Gastroesophageal sphincter (tissue), 4 donors: ENCODE measurements around the gene ZSWIM6. TPM values are rescaled to one million over a fixed set of nuclear protein-coding genes. Genes with fewer than 3 reads are reported as not detected.

ENCODE experiments used
- ATAC-seq: fragments of 150-250 bp; one replicate; pipeline ENCODE4 v1.9.1; 2016; ENCODE audit warnings: mild to moderate bottlenecking, moderate library complexity
- H3K27ac ChIP-seq, 4 donors: fragments of 200-600 bp; sonication (generic) in 3 of 4; 1 replicate in 3 of 4; 2 replicates in 1 of 4; pipeline ENCODE4 v1.5.1; 2016 to 2019
- H3K27me3 ChIP-seq: fragments of 200-600 bp; sonication (generic); one replicate; pipeline ENCODE4 v1.5.1; 2019
- H3K36me3 ChIP-seq, 2 donors: fragments of 200-600 bp; sonication (generic); one replicate each; pipeline ENCODE4 v1.5.1; 2019; ENCODE audit warnings: control low read depth in 1 of 2
- H3K4me1 ChIP-seq, 3 donors: fragments of 200-600 bp; sonication (generic); 1 replicate in 2 of 3; 2 replicates in 1 of 3; pipeline ENCODE4 v1.5.1; 2016 to 2019; ENCODE audit warnings: control low read depth in 2 of 3
- H3K4me3 ChIP-seq, 2 donors: fragments of 200-600 bp; sonication (generic); one replicate each; pipeline ENCODE4 v1.5.1; 2019; ENCODE audit warnings: mild to moderate bottlenecking in 1 of 2, moderate library complexity in 1 of 2
- H3K9me3 ChIP-seq, 3 donors: fragments of 200-600 bp; sonication (generic); one replicate each; pipeline ENCODE4 v1.5.1; 2017 to 2019; ENCODE audit warnings: control low read depth in 2 of 3
- EP300 ChIP-seq: sonication (generic); formaldehyde crosslinking; IDR thresholded peaks from one replicate; pipeline ENCODE4 v1.6.1; 2017; ENCODE audit warnings: antibody characterized with exemption, mild to moderate bottlenecking
- POLR2A ChIP-seq, 2 donors: fragments of 450-650 bp; IDR thresholded peaks; one replicate each; pipeline ENCODE4 v1.6.1; 2017; ENCODE audit warnings: antibody characterized with exemption in 2 of 2, mild to moderate bottlenecking in 2 of 2, moderate library complexity in 1 of 2
- POLR2AphosphoS5 ChIP-seq: sonication (generic); formaldehyde crosslinking; IDR thresholded peaks from one replicate; pipeline ENCODE4 v1.6.1; 2017; ENCODE audit warnings: antibody characterized with exemption
- WGBS, 2 donors: methylation state at CpG; one replicate each; pipeline ENCODE4 v1.1.5; 2018; ENCODE audit warnings: low coverage in 1 of 2; 5-methylcytosine and 5-hydroxymethylcytosine counted together
- total RNA-seq, 4 donors: library from RNA; depleted of rRNA; stranded (reverse); fragments of >200 nt; gene quantifications; one replicate each; pipeline ENCODE4 v1.1.0, GENCODE V29; 2016
- TF ChIP-seq, protein P1 (sequence below), 4 experiments: fragments of 200-600 bp in 2 of 4; fragments of 450-650 bp in 2 of 4; sonication (generic) in 1 of 4; IDR thresholded peaks; one replicate each; pipeline ENCODE4 v1.5.1; 2017 to 2019; ENCODE audit warnings: antibody characterized with exemption in 4 of 4, mild to moderate bottlenecking in 2 of 4, moderate library complexity in 2 of 4

The ZSWIM6 gene
- total RNA-seq, 4 donors from 2014 or later: 8.9 to 20.9 (median 12.3) TPM

DNA sequence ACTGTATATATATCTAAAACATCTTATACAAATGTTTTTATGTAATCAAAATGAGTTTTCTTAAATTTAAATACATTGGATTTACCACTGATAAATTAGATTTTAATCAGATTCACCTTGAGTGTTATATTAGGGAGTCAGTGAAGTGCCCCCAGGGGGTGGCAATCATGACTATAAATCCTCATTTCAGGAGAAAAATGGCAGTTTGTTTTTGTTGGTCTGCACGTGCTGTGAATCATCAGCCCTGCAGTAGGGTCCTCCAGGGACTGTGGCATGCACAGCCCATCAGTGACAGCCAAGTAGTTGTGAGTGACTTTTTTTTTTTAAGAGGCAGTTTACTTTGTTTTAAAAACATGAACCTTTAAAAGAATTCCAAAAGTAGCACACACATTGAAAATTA lies 65.2 kb downstream of the ZSWIM6 start:
- ATAC-seq: no peak
- H3K27ac ChIP-seq: no peak overlapping the region
- TF ChIP-seq, protein P1, sequence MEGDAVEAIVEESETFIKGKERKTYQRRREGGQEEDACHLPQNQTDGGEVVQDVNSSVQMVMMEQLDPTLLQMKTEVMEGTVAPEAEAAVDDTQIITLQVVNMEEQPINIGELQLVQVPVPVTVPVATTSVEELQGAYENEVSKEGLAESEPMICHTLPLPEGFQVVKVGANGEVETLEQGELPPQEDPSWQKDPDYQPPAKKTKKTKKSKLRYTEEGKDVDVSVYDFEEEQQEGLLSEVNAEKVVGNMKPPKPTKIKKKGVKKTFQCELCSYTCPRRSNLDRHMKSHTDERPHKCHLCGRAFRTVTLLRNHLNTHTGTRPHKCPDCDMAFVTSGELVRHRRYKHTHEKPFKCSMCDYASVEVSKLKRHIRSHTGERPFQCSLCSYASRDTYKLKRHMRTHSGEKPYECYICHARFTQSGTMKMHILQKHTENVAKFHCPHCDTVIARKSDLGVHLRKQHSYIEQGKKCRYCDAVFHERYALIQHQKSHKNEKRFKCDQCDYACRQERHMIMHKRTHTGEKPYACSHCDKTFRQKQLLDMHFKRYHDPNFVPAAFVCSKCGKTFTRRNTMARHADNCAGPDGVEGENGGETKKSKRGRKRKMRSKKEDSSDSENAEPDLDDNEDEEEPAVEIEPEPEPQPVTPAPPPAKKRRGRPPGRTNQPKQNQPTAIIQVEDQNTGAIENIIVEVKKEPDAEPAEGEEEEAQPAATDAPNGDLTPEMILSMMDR (IDR thresholded peaks at IDR 0.05): no peak
- TF ChIP-seq EP300 (no peak), POLR2AphosphoS5 (no peak), POLR2A (IDR thresholded peaks at IDR 0.05) (no peak)
- no peaks in the 10 kb centered on the region for H3K36me3 ChIP-seq
- no peaks in the 10 kb centered on the region for H3K27me3 ChIP-seq
- H3K4me1 ChIP-seq: peaks cover 0 to 31% (median 0%) of the 10 kb centered on the region in 3 donors
- H3K9me3 ChIP-seq: no peaks in the 10 kb centered on the region
- H3K4me3 ChIP-seq: no peak overlapping the region
- 8% methylated on average over 1 of the region's 1 CpG; no CpG with 5 or more reads in 1 of the 2 donors for WGBS, 2 donors

DNA sequence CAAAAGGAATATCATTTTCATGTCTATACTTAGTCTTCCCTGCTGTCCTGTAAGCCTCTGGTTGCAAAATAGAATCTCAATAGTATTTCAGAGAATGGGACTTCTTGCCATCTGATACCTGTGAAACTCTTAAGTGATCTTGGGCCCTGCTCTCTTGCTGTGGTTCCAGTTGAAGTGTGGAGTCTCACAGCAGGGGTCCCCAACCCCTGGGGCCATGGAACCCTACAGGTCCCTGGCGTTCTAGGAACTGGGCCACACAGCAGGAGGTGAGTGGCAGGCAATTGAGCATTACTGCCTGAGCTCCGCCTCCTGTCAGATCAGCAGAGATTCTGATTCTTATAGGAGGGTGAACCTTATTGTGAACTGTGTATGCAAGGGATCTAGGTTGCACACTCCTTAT lies 65.9 kb downstream of the ZSWIM6 start:
- no peak overlapping the region for H3K27ac ChIP-seq
- ATAC-seq: no peak
- WGBS, 2 donors: 100% methylated on average over 2 of the region's 2 CpGs; no CpG with 5 or more reads in 1 of the 2 donors
- no peak overlapping the region for H3K4me3 ChIP-seq
- no peaks in the 10 kb centered on the region for H3K9me3 ChIP-seq
- no peaks in the 10 kb centered on the region for H3K27me3 ChIP-seq
- TF ChIP-seq POLR2A (IDR thresholded peaks at IDR 0.05): no peak
- TF ChIP-seq, protein P1 (IDR thresholded peaks at IDR 0.05): no peak
- no peak for TF ChIP-seq EP300
- TF ChIP-seq POLR2AphosphoS5: no peak
- H3K36me3 ChIP-seq: no peaks in the 10 kb centered on the region
- peaks cover 0 to 38% (median 0%) of the 10 kb centered on the region in 3 donors for H3K4me1 ChIP-seq

DNA sequence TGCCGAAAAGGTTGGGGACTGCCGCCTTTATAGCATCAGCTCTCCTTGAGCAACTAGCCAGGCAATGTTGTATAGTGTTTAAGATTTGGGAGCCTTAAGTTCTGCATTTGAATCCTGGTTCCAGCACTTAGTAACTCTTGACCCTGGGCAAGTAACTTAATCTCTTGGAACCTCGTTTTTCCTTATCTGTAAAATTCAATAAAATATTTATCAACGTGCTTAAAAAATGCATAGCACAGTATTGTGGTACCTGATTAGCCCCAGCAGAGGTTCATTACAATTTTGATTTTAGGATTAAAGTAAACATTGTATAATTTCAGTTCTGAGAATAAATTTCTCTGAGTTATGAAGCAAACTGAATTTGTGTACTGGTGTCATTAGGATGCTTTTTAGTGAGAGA lies 66.4 kb downstream of the ZSWIM6 start:
- Histone ChIP-seq H3K9me3 (no peaks in the 10 kb centered on the region), H3K4me1 (peaks cover 0 to 41% (median 4%) of the 10 kb centered on the region in 3 donors), H3K36me3 (no peaks in the 10 kb centered on the region), H3K27ac (no peak overlapping the region), H3K4me3 (no peak overlapping the region), H3K27me3 (no peaks in the 10 kb centered on the region)
- WGBS, 2 donors: 83 to 90% methylated on average over 2 to 4 of the region's 4 CpGs
- TF ChIP-seq POLR2A (IDR thresholded peaks at IDR 0.05) (no peak), EP300 (no peak), POLR2AphosphoS5 (no peak)
- TF ChIP-seq, protein P1 (IDR thresholded peaks at IDR 0.05): no peak
- no peak for ATAC-seq

DNA sequence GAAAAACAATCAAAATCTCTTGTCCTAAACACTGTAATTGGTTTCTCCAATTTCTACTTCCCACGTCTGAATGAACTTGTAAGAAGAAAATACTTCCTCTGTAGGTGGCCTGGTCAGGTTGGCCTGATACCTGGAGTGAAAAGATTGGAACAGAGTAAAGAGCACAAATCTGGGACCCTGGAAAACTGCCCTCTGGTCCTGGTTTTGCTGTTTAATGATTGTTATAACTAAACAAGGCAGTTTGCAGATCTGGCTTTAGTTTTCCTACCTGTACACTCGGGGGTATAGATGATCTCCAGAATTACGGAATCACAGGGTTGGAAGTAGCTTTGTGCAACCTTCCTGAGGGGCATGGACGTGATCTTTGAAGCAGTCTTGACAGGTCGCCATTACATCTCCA lies 67.6 kb downstream of the ZSWIM6 start:
- no peaks in the 10 kb centered on the region for H3K9me3 ChIP-seq
- TF ChIP-seq POLR2AphosphoS5 (no peak), EP300 (no peak), POLR2A (IDR thresholded peaks at IDR 0.05) (no peak)
- TF ChIP-seq, protein P1 (IDR thresholded peaks at IDR 0.05): no peak
- H3K36me3 ChIP-seq: no peaks in the 10 kb centered on the region
- H3K27me3 ChIP-seq: no peaks in the 10 kb centered on the region
- peaks cover 0 to 46% (median 4%) of the 10 kb centered on the region in 3 donors for H3K4me1 ChIP-seq
- ATAC-seq: no peak
- 78 to 81% methylated on average over 3 to 5 of the region's 5 CpGs for WGBS, 2 donors
- no peak overlapping the region for H3K4me3 ChIP-seq
- no peak overlapping the region for H3K27ac ChIP-seq

DNA sequence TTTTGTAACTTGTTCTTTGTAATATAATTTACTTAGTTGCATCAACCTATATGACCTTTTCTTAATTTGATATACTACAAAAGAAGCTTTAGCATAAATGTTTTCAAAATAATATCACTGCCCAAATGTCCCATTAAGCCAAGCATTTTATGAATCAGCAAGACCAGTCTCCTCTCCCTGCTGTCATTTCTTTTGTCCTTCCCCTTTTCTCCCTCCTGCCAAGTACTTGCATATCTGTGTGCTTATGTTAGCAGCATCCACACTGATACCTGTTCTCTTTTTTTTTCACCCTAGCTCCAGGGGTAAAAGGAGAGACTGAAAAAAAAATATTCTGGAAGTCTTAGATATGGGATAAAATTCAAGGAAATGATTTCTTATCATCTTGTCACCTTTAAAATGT lies 69.7 kb downstream of the ZSWIM6 start:
- Histone ChIP-seq H3K36me3 (no peaks in the 10 kb centered on the region), H3K27me3 (no peaks in the 10 kb centered on the region), H3K4me1 (peaks cover 0 to 60% (median 4%) of the 10 kb centered on the region in 3 donors), H3K4me3 (no peak overlapping the region), H3K27ac (no peak overlapping the region), H3K9me3 (no peaks in the 10 kb centered on the region)
- TF ChIP-seq EP300 (no peak), POLR2A (IDR thresholded peaks at IDR 0.05) (no peak), POLR2AphosphoS5 (no peak)
- TF ChIP-seq, protein P1 (IDR thresholded peaks at IDR 0.05): no peak
- no peak for ATAC-seq
